Measurements from ENCODE around the gene NOXRED1.
"Not testable (repeated sequence)": the region's sequence is repeated elsewhere in the genome, so short reads cannot be mapped to it uniquely, and the experiment has no call there.

Gene NOXRED1

GRCh38 chr14:77421201-77421600 is 2.1 kb downstream of the NOXRED1 start:
- ChIA-PET POLR2A (no interaction called here), CTCF (no interaction called here)
- H3K4me3 ChIP-seq (ENCODE audit: low read depth, low read length), result no peak overlapping the region
- DNase-seq (ENCODE audit: low read depth, low spot score), result peak; percentile 2
- TF ChIP-seq CTCF (IDR thresholded peaks at IDR 0.05; ENCODE audit: insufficient read depth, low read length, missing control alignments), result no peak

DNA sequence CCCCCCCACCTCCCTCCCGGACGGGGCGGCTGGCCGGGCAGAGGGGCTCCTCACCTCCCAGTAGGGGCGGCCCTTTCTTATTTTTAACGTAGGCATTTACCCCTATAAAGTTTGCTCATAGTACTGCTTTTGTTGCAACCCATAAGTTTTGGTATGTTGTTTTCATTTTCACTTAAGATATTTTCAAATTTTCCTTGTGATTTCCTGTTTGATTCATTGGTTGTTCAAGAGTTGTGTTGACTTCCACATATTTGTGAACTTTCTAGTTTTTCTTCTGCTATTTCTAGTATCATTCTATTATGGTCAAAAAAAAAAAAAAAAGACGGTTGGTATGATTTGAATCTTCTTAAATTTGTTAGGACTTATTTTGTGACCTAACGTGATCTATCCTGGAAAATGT is 6.5 kb downstream of the NOXRED1 start:
- ChIA-PET CTCF (no interaction called here), POLR2A (no interaction called here)
- no peak for DNase-seq (ENCODE audit: low read depth, low spot score)
- H3K4me3 ChIP-seq (ENCODE audit: low read depth, low read length), result no peak overlapping the region
- TF ChIP-seq CTCF (IDR thresholded peaks at IDR 0.05; ENCODE audit: insufficient read depth, low read length, missing control alignments), result no peak

- POLR2A ChIA-PET; CTCF ChIA-PET; DNase-seq (ENCODE audit: low read depth, low spot score); H3K4me3 ChIP-seq (ENCODE audit: low read depth, low read length): not testable (repeated sequence)
Measured at GRCh38 chr14:77416098-77416497, 7.2 kb downstream of the NOXRED1 start.

DNA sequence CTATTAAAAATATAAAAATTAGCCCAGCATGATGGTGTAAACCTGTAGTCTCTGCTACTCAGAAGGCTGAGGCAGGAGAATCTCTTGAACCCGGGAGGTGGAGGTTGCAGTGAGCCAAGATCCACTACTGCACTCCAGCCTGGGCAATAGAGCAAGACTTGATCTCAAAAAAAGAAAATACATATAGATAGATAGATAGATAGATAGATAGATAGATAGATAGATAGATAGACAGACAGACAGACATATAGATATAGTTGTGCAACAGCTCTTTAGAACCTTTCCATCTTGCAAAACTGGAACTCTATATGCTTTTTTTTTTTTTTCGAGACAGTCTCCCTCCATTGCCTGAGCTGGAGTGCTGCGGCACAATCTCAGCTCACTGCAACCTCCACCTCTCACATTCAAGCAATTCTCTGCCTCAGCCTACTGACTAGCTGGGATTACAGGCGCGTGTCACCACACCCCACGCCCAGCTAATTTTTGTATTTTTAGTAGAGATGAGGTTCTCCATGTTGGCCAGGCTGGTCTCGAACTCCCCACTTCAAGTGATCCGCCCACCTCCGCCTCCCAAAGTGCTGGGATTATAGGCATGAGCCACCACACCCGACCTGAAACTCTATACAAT is 7.8 kb downstream of the NOXRED1 start:
- POLR2A ChIA-PET; DNase-seq (ENCODE audit: low read depth, low spot score): not testable (repeated sequence)

GRCh38 chr14:77409131-77409533 is 14.2 kb downstream of the NOXRED1 start:
- peak; percentile 5 for TF ChIP-seq CTCF (IDR thresholded peaks at IDR 0.05; ENCODE audit: insufficient read depth, low read length, missing control alignments)
- POLR2A ChIA-PET, result no interaction called here
- no peak for DNase-seq (ENCODE audit: low read depth, low spot score)
- CTCF ChIA-PET, result interaction anchor here (1.3 kb wide), 1 partner anchor 38 kb away, joined by 3 read pairs; no protein-coding TSS in a partner anchor
- no peak overlapping the region for H3K4me3 ChIP-seq (ENCODE audit: low read depth, low read length)

More for the DNA sequence above, 7.8 kb downstream of the NOXRED1 start:
- H3K4me3 ChIP-seq (ENCODE audit: low read depth, low read length); CTCF ChIA-PET: not testable (repeated sequence)

DNA sequence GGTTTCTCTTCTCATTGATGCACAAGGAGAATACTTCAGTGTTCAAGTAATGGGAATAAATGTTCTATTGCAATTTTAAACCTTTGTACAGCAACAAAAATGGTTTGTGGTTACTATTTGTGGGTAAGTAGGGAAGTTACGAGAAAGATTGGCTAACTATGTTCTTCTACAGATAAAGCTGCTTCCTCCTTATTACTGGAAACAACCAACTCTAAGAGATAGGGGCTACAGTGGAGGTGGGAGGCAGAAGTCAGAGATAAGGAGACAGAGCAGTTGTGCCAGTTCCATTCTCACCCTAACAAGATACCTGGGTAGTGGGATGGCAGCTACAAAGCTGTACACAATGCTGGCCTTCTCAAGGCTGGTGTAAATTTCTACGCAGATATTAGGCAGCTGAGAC is 16.2 kb downstream of the NOXRED1 start:
- no peak for DNase-seq (ENCODE audit: low read depth, low spot score)
- H3K4me3 ChIP-seq (ENCODE audit: low read depth, low read length), result no peak overlapping the region
- ChIA-PET POLR2A (no interaction called here), CTCF (interaction anchor here (1.0 kb wide), 2 partner anchors 9 to 109 kb away, joined by 3 read pairs; no protein-coding TSS in a partner anchor)
- TF ChIP-seq CTCF (IDR thresholded peaks at IDR 0.05; ENCODE audit: insufficient read depth, low read length, missing control alignments), result no peak

GRCh38 chr14:77406718-77407117 is 16.6 kb downstream of the NOXRED1 start:
- ChIA-PET CTCF (interaction anchor here (1.0 kb wide), 1 partner anchor 108 kb away, joined by 3 read pairs; no protein-coding TSS in a partner anchor), POLR2A (no interaction called here)
- no peak overlapping the region for H3K4me3 ChIP-seq (ENCODE audit: low read depth, low read length)
- no peak for TF ChIP-seq CTCF (IDR thresholded peaks at IDR 0.05; ENCODE audit: insufficient read depth, low read length, missing control alignments)
- DNase-seq (ENCODE audit: low read depth, low spot score), result no peak
